GM23338 (cell line): Measurements from ENCODE around the gene ENOX2. TPM values are rescaled to one million over a fixed set of nuclear protein-coding genes. Genes with fewer than 3 reads are reported as not detected.

ENCODE experiments used
- ATAC-seq: fragments of 200-7000 bp; cut with Tn5 transposase; 3 replicates; pipeline ENCODE4 v1.9.1; 2020
- DNase-seq: peaks from one replicate; pipeline ENCODE4 v3.0.0-alpha.2; 2015; ENCODE audit warnings: low spot score
- H2AFZ ChIP-seq: fragments of 200-600 bp; sonication (generic); 2 replicates; pipeline ENCODE4 v1.8.0; 2016; ENCODE audit warnings: antibody characterized with exemption, mild to moderate bottlenecking, moderate library complexity
- H3F3A ChIP-seq: fragments of 200-600 bp; sonication (generic); replicated peaks from 2 replicates; pipeline ENCODE4 v1.8.0; 2017; ENCODE audit warnings: antibody characterized with exemption, mixed run types, low read depth
- H3K27ac ChIP-seq: fragments of 200-600 bp; sonication (generic); 2 replicates; pipeline ENCODE4 v1.6.1; 2016; ENCODE audit warnings: low read depth
- H3K27me3 ChIP-seq: fragments of 200-600 bp; sonication (generic); 2 replicates; pipeline ENCODE4 v1.8.0; 2016; ENCODE audit warnings: mild to moderate bottlenecking, mixed run types, moderate library complexity; ENCODE audit not compliant: insufficient read depth
- H3K36me3 ChIP-seq: fragments of 200-600 bp; sonication (generic); 2 replicates; pipeline ENCODE4 v1.8.0; 2016; ENCODE audit warnings: mild to moderate bottlenecking; ENCODE audit not compliant: insufficient read depth
- H3K4me1 ChIP-seq: fragments of 200-600 bp; sonication (generic); 2 replicates; pipeline ENCODE4 v1.8.0; 2016; ENCODE audit warnings: mild to moderate bottlenecking, moderate library complexity; ENCODE audit not compliant: insufficient read depth
- H3K4me2 ChIP-seq: fragments of 200-600 bp; sonication (generic); 2 replicates; pipeline ENCODE4 v1.7.1; 2017; ENCODE audit warnings: mixed run types
- H3K4me3 ChIP-seq: fragments of 200-600 bp; sonication (generic); 2 replicates; pipeline ENCODE4 v1.6.1; 2016; ENCODE audit warnings: mixed run types
- H3K79me2 ChIP-seq: fragments of 200-600 bp; sonication (generic); replicated peaks from 2 replicates; pipeline ENCODE4 v1.8.0; 2017; ENCODE audit warnings: mild to moderate bottlenecking; ENCODE audit not compliant: insufficient read depth
- H3K9me2 ChIP-seq: fragments of 200-600 bp; sonication (generic); 2 replicates; pipeline ENCODE4 v1.8.0; 2017; ENCODE audit not compliant: insufficient read depth
- H4K20me1 ChIP-seq: fragments of 200-600 bp; sonication (generic); replicated peaks from 2 replicates; pipeline ENCODE4 v1.8.0; 2017; ENCODE audit warnings: mild to moderate bottlenecking; ENCODE audit not compliant: insufficient read depth
- H3K27ac Mint-ChIP-seq: 2 replicates; pipeline ENCODE4 v1.8.0; 2020; ENCODE audit warnings: inconsistent platforms, mild to moderate bottlenecking, moderate library complexity, mixed read lengths
- H3K27me3 Mint-ChIP-seq: 3 replicates; pipeline ENCODE4 v1.8.0; 2022; ENCODE audit warnings: low read depth, mild to moderate bottlenecking, moderate library complexity, mixed read lengths, inconsistent platforms; ENCODE audit not compliant: insufficient read depth, poor library complexity
- H3K36me3 Mint-ChIP-seq: 3 replicates; pipeline ENCODE4 v1.8.0; 2021; ENCODE audit warnings: low read depth, mild to moderate bottlenecking, inconsistent platforms, moderate library complexity, mixed read lengths
- H3K4me1 Mint-ChIP-seq: 3 replicates; pipeline ENCODE4 v1.8.0; 2020; ENCODE audit warnings: mild to moderate bottlenecking, inconsistent platforms, mixed read lengths
- H3K4me3 Mint-ChIP-seq: 3 replicates; pipeline ENCODE4 v1.8.0; 2021; ENCODE audit warnings: moderate library complexity, mild to moderate bottlenecking, inconsistent platforms, mixed read lengths
- H3K9me3 Mint-ChIP-seq: 3 replicates; pipeline ENCODE4 v1.8.0; 2020; ENCODE audit warnings: moderate library complexity, mild to moderate bottlenecking, inconsistent platforms, mixed read lengths
- CREB1 ChIP-seq: fragments of 250-450 bp; sonication (Bioruptor Pico); IDR thresholded peaks from 2 replicates; pipeline ENCODE4 v1.5.0; 2020; ENCODE audit warnings: low read depth, mild to moderate bottlenecking, moderate library complexity
- CTCF ChIP-seq, 2 experiments: fragments of 200-600 bp in 1 of 2; sonication (generic) in 1 of 2; conservative IDR thresholded peaks; 2 replicates each; pipeline versions ENCODE4 v1.5.1 to v1.6.1; 2016 to 2017; ENCODE audit warnings: antibody characterized with exemption in 2 of 2, low read depth in 2 of 2, mild to moderate bottlenecking in 2 of 2, moderate library complexity in 1 of 2
- EZH2phosphoT487 ChIP-seq: fragments of 200-600 bp; sonication (generic); IDR thresholded peaks from one replicate; pipeline ENCODE4 v1.8.1; 2018; ENCODE audit warnings: antibody characterized with exemption; ENCODE audit not compliant: unreplicated experiment
- JUNB ChIP-seq: IDR thresholded peaks from one replicate; pipeline ENCODE4 v1.6.1; 2016; ENCODE audit warnings: antibody characterized with exemption; ENCODE audit not compliant: unreplicated experiment
- NANOG ChIP-seq: IDR thresholded peaks from 2 replicates; pipeline ENCODE4 v1.6.1; 2016; ENCODE audit warnings: antibody characterized with exemption, borderline replicate concordance
- POLR2AphosphoS5 ChIP-seq: IDR thresholded peaks from 2 replicates; pipeline ENCODE4 v1.6.1; 2016; ENCODE audit warnings: antibody characterized with exemption, low read depth
- STAT1 ChIP-seq: IDR thresholded peaks from one replicate; pipeline ENCODE4 v1.6.1; 2016; ENCODE audit warnings: antibody characterized with exemption; ENCODE audit not compliant: unreplicated experiment
- ZNF114 ChIP-seq: fragments of 250-450 bp; sonication (Bioruptor Pico); IDR thresholded peaks from 2 replicates; pipeline ENCODE4 v1.5.0; 2020; ENCODE audit warnings: mild to moderate bottlenecking, moderate library complexity
- ZNF331 ChIP-seq: fragments of 250-450 bp; sonication (Bioruptor Pico); IDR thresholded peaks from 2 replicates; pipeline ENCODE4 v1.5.0; 2020; ENCODE audit warnings: low read depth, mild to moderate bottlenecking, moderate library complexity
- ZNF462 ChIP-seq: fragments of 250-450 bp; sonication (Bioruptor Pico); IDR thresholded peaks from 2 replicates; pipeline ENCODE4 v1.5.0; 2020; ENCODE audit warnings: mild to moderate bottlenecking, moderate library complexity
- polyA plus RNA-seq: library from polyadenylated mRNA; unstranded; fragments of >200 nt; fragmentation: Nextera tagmentation; extraction: Ambion mirVana; gene quantifications from 2 replicates; pipeline ENCODE4 v1.2.1, GENCODE V29; 2016
- total RNA-seq: library from RNA; depleted of rRNA; stranded (reverse); fragments of >200 nt; shearing (Covaris generic); gene quantifications from 2 replicates; pipeline ENCODE4 v1.2.3, GENCODE V29; 2014

The ENOX2 gene
- total and polyA plus RNA-seq, 2 experiments from 2014 or later, result 9.6 to 11.2 TPM

GRCh38 chrX:130746709-130747342 is 156.2 kb downstream of the ENOX2 start (continued):
- TF ChIP-seq CTCF (conservative IDR thresholded peaks at IDR 0.05; ENCODE audit: low read depth in 2 of 2), result no peak

- Histone ChIP-seq H3K4me2 (no peak overlapping the region), H3F3A (no peaks in the 10 kb centered on the region), H3K36me3 (no peaks in the 10 kb centered on the region), H3K79me2 (no peaks in the 10 kb centered on the region), H3K27me3 (no peaks in the 10 kb centered on the region), H2AFZ (no peak overlapping the region), H4K20me1 (no peaks in the 10 kb centered on the region), H3K4me3 (no peak overlapping the region), H3K4me1 (no peaks in the 10 kb centered on the region), H3K9me2 (no peaks in the 10 kb centered on the region), H3K27ac (no peak overlapping the region)
- no peaks in the 10 kb centered on the region for H3K27me3 Mint-ChIP-seq
- peaks cover 5% of the 10 kb centered on the region for H3K4me1 Mint-ChIP-seq
- ATAC-seq (no peak), DNase-seq (no peak)
- TF ChIP-seq ZNF331 (CRISPR knock-in tag), result no peak
- H3K4me3 Mint-ChIP-seq, result no peak overlapping the region
- no peaks in the 10 kb centered on the region for H3K9me3 Mint-ChIP-seq
- H3K27ac Mint-ChIP-seq, result no peak overlapping the region
- H3K36me3 Mint-ChIP-seq, result no peaks in the 10 kb centered on the region
These were observed 156.9 kb downstream of the ENOX2 start for GRCh38 chrX:130746077-130746476.

- Histone ChIP-seq H3K4me1 (peaks cover 14% of the 10 kb centered on the region), H3K27me3 (no peaks in the 10 kb centered on the region), H3K36me3 (no peaks in the 10 kb centered on the region), H3K9me2 (no peaks in the 10 kb centered on the region), H3K4me2 (no peak overlapping the region), H2AFZ (no peak overlapping the region), H3K27ac (no peak overlapping the region), H3K79me2 (no peaks in the 10 kb centered on the region), H4K20me1 (no peaks in the 10 kb centered on the region), H3F3A (no peaks in the 10 kb centered on the region), H3K4me3 (no peak overlapping the region)
- H3K27me3 Mint-ChIP-seq, result peaks cover 4% of the 10 kb centered on the region
- DNase-seq (no peak), ATAC-seq (no peak)
- no peaks in the 10 kb centered on the region for H3K9me3 Mint-ChIP-seq
- H3K27ac Mint-ChIP-seq, result no peak overlapping the region
- no peaks in the 10 kb centered on the region for H3K36me3 Mint-ChIP-seq
- H3K4me3 Mint-ChIP-seq, result no peak overlapping the region
- H3K4me1 Mint-ChIP-seq, result peaks cover 21% of the 10 kb centered on the region
- TF ChIP-seq EZH2phosphoT487 (no peak), POLR2AphosphoS5 (no peak), ZNF114 (CRISPR knock-in tag) (no peak), JUNB (no peak), CREB1 (CRISPR knock-in tag) (no peak), ZNF331 (CRISPR knock-in tag) (no peak), STAT1 (no peak), CTCF (conservative IDR thresholded peaks at IDR 0.05; ENCODE audit: low read depth in 2 of 2) (no peak), NANOG (no peak), ZNF462 (CRISPR knock-in tag) (no peak)
These were observed 161.4 kb downstream of the ENOX2 start for GRCh38 chrX:130741584-130741983.
